HG03575 (cell line): ENCODE measurements around the gene FAM200B.
"Not testable (repeated sequence)": the region's sequence is repeated elsewhere in the genome, so short reads cannot be mapped to it uniquely, and the experiment has no call there.

Experiments used
- ATAC-seq: cut with Tn5 transposase; IDR thresholded peaks from one replicate; pipeline ENCODE4 v1.9.1; 2021; ENCODE audit not compliant: unreplicated experiment, insufficient number of reproducible peaks, low FRiP score; ENCODE audit errors: extremely low read depth

Gene FAM200B

DNA sequence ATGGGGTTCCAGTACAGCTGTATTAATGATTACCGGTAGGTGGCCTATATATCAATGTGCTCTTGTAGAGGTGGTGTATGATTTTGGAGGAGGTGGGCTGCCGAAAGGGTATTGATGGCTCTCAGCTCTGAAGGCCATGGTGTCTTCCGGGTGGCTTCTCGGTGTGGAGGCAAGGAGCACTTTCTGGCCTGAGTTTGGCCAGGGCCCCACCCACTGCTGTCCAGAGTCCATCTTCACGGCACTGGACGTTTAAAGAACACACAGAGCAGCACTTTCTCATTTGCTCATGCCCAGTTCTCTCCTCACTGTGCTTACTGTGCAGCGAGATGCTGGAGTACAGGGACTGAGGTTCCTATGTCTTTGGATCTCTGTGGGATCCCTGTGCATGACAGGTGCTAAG is 37.3 kb downstream of the FAM200B start:
- ATAC-seq = no peak

- no peak for ATAC-seq
These were observed 37.9 kb downstream of the FAM200B start for GRCh38 chr4:15719506-15719905.

GRCh38 chr4:15720851-15721250 is 39.2 kb downstream of the FAM200B start:
- no peak for ATAC-seq

DNA sequence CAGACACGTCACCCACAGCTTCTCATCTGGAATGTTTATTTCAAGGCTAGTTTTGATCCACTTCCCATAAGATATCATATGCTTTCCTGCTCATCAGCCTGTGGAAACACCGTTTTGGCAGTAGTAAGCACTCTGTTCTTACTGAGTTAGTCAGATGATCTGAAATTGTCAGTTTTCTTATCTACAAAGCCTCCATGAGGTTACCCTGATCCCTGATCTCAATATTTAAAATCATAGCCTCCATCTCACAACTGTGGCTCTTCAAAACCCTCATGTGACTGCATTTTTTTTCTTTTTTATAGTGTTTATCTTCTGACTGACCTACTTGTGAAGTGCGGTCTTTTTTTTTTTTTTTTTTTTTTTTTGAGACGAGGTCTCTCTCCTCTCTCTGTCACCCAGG is 44.0 kb downstream of the FAM200B start:
- ATAC-seq = no peak

DNA sequence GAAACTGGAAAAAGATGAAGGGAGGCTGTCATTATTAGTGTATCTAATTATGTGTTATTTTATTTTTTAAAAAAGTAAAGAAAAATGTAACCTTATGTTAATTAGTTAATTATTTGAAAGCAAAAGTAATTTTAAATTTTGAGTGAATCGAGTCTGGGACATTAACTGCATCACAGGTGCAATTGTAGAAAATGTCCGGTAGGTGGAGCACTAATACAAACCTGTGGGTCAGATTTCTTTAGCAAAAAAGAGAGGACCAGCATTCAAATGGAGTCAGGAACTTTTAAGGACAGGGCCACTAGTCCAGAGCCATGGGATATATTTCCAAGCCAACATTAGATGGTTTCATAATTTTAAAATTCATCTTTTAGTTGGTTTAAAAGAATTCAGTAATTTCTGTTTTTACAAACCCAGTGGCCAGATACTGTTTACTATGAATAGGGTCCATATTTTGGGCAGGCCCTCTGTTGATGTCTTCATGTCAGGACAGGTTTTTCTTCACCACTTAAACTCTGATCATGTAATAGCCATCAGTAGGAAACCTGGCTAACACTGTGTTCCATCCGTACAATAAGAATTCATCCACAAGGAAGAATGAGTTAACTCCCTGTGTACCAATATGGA is 48.4 kb downstream of the FAM200B start:
- ATAC-seq = no peak

DNA sequence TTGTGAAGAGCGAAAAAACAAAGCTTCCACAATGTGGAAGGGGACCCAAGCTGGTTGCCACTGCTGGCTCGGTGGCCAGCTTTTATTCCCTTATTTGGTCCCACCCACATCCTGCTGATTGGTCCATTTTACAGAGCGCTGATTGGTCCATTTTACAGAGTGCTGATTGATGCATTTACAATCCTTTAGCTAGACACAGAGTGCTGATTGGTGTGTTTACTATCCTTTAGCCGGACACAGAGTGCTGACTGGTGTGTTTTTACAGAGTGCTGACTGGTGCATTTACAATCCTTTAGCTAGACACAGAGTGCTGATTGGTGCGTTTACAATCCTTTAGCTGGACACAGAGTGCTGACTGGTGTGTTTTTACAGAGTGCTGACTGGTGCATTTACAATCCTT is 51.4 kb downstream of the FAM200B start:
- ATAC-seq = not testable (repeated sequence)

- ATAC-seq = no peak
These were observed 53.9 kb downstream of the FAM200B start for GRCh38 chr4:15735536-15735935.

GRCh38 chr4:15736514-15737050 is 55.0 kb downstream of the FAM200B start:
- no peak for ATAC-seq

DNA sequence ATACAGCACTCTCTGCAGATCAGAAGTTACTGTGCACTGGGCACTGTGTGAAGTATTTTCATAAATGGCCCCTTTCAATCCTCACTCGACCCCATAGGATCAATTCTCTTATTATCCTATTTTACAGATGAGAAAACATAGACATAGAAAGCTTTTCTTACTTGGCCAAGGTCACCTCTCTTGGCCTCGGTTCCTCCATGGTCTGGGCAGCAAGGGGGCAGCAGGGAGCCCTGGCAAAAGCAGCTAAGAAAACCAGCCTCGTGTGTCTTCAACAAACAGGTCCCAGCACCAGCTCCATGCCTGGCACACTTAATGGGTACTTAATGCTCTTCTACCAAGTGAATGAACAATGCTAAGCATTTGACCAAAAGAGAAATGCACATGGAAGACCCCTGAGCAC is 55.6 kb downstream of the FAM200B start:
- ATAC-seq = no peak

DNA sequence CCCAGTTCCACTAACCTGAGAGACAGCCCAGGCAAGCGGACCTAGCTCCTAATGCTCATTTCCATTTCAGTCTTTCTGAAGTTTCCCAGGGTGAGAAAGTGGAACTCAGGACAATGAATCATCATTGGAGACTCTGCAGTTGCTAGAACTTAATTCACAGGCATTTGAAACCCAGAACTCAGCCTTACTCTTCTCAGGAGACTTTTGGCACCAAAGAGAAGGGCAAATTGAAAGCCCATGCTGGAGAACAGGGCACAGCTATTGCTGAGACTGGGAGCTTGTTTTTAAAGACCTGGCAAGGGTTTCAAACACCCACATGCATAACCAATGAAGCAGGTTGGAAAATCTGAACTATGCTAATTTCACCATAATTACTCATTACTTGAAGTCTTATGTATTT is 57.2 kb downstream of the FAM200B start:
- no peak for ATAC-seq
